Calu3 (cell line): ENCODE results near the gene SH2D3A. TPM values are rescaled to one million over a fixed set of nuclear protein-coding genes. Genes with fewer than 3 reads are reported as not detected.
A peak's percentile ranks its signal among the peaks of the same experiment; 100 is the strongest.

Source experiments
- BruUV-seq: library from RNA; stranded (reverse); fragments of 400-500 nt; replicated peaks from 2 replicates; lab custom pipeline; 2021; lab: Mats Ljungman, UMichigan
- CTCF ChIA-PET: fragments of 300-600 bp; sonication (Branson Sonifier 250); formaldehyde crosslinking; loops from one replicate; lab custom pipeline; 2022; ENCODE audit warnings: antibody characterized with exemption; lab: Charles Lee
- DNase-seq: peaks from one replicate; pipeline ENCODE4 v3.0.0; 2022
- H3K27ac Mint-ChIP-seq: one replicate; pipeline ENCODE4 v1.8.0; 2022; ENCODE audit warnings: mixed read lengths; ENCODE audit not compliant: unreplicated experiment
- H3K27me3 Mint-ChIP-seq: one replicate; pipeline ENCODE4 v1.8.0; 2022; ENCODE audit warnings: mixed read lengths; ENCODE audit not compliant: unreplicated experiment
- H3K36me3 Mint-ChIP-seq: one replicate; pipeline ENCODE4 v1.8.0; 2022; ENCODE audit warnings: mild to moderate bottlenecking, moderate library complexity, mixed read lengths; ENCODE audit not compliant: insufficient read depth, unreplicated experiment
- H3K4me1 Mint-ChIP-seq: one replicate; pipeline ENCODE4 v1.8.0; 2022; ENCODE audit warnings: mild to moderate bottlenecking, low read depth, mixed read lengths; ENCODE audit not compliant: unreplicated experiment
- H3K4me3 Mint-ChIP-seq: one replicate; pipeline ENCODE4 v1.8.0; 2022; ENCODE audit warnings: mild to moderate bottlenecking, low read depth, moderate library complexity, mixed read lengths; ENCODE audit not compliant: unreplicated experiment
- H3K9me3 Mint-ChIP-seq: one replicate; pipeline ENCODE4 v1.8.0; 2022; ENCODE audit warnings: low read depth, mixed read lengths; ENCODE audit not compliant: unreplicated experiment
- intact Hi-C: fragments of 100-400 bp; cut with micrococcal nuclease; formaldehyde crosslinking; loops from one replicate; pipeline ENCODE4 v1.10.0; 2022; ENCODE audit not compliant: unreplicated experiment
- total RNA-seq: library from RNA; stranded (reverse); gene quantifications from 2 replicates; pipeline ENCODE4 v1.2.3, GENCODE V29; 2022
- TF ChIP-seq, protein P1 (sequence below): fragments of 200-600 bp; IDR thresholded peaks from one replicate; pipeline ENCODE4 v1.8.0; 2022; ENCODE audit warnings: antibody characterized with exemption; ENCODE audit not compliant: unreplicated experiment

The SH2D3A gene
- total RNA-seq, 1 experiment from 2014 or later: 64.0 TPM

DNA sequence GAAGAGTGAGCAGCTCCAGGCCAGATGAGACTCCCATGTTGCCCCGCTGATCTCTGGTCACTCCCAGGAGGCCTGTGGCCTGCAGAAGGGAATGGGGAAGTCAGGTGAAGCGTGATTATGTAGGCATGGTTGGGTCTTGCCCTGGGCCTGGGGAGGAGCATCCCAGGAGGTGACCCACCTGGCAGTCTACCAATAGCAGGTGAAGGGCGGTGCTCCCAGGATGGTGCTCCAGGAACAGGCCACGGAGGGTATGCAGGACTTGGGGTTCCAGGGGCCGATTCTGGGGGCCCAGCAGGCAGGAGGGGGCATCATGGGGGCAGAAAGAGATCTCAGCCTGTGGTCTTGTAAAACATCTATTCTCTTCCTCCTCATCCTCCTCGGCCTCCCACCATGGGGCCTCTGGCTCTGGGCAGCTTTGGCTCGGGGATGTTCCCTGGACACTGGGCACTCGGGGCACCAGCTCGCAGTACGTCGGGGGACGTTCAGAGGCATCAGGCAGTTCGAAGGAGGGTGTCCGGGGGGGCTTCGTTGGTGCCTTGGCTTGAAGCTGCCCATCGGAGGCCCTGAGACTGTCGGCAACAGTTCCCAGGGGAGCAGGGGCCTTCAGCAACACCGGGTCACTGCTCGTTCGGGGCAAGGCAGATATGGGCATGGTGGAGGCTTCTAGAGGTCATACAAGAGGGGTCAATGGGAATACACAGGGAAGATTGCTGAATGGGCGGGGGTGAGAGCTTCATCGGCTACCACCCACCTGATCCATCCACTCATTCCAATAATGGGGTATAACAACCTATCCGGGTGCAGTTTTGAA lies 12.4 kb downstream of the SH2D3A start:
- DNase-seq: no peak
- no TSS peak for BruUV-seq
- Mint-ChIP-seq H3K4me3 (peak overlapping the region; percentile 32), H3K27ac (peak overlapping the region; percentile 87), H3K27me3 (no peaks in the 10 kb centered on the region), H3K36me3 (peaks cover 86% of the 10 kb centered on the region), H3K4me1 (peaks cover 9% of the 10 kb centered on the region), H3K9me3 (no peaks in the 10 kb centered on the region)
- intact Hi-C loops: no loop called here
- TF ChIP-seq, protein P1, sequence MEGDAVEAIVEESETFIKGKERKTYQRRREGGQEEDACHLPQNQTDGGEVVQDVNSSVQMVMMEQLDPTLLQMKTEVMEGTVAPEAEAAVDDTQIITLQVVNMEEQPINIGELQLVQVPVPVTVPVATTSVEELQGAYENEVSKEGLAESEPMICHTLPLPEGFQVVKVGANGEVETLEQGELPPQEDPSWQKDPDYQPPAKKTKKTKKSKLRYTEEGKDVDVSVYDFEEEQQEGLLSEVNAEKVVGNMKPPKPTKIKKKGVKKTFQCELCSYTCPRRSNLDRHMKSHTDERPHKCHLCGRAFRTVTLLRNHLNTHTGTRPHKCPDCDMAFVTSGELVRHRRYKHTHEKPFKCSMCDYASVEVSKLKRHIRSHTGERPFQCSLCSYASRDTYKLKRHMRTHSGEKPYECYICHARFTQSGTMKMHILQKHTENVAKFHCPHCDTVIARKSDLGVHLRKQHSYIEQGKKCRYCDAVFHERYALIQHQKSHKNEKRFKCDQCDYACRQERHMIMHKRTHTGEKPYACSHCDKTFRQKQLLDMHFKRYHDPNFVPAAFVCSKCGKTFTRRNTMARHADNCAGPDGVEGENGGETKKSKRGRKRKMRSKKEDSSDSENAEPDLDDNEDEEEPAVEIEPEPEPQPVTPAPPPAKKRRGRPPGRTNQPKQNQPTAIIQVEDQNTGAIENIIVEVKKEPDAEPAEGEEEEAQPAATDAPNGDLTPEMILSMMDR: no peak
- CTCF ChIA-PET: no interaction called here

DNA sequence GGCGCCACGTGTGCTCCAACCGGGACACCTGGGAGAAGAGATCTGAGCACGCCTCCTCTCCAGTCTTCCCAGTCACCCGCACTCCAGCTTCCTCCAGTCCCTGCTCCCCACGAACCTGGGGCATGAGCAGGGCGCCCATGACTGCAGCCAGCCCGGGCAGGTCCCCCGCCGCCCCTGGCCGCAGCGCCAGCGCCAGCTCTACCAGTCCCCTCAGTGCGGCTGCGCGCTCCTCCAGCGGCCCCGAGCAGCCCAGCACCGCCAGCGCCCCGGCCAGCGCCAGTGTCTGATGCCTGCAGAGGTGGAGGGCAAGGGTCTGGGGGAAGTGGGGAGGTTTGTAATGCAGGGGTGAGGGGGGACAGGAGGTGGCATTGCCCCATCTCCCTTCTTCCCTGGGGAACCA lies 13.1 kb downstream of the SH2D3A start:
- H3K4me1 Mint-ChIP-seq: peaks cover 9% of the 10 kb centered on the region
- peak overlapping the region; percentile 32 for H3K4me3 Mint-ChIP-seq
- peak overlapping the region; percentile 87 for H3K27ac Mint-ChIP-seq
- DNase-seq: no peak
- no TSS peak for BruUV-seq
- TF ChIP-seq, protein P1: no peak
- no peaks in the 10 kb centered on the region for H3K9me3 Mint-ChIP-seq
- no peaks in the 10 kb centered on the region for H3K27me3 Mint-ChIP-seq
- intact Hi-C loops: no loop called here
- CTCF ChIA-PET: no interaction called here
- H3K36me3 Mint-ChIP-seq: peaks cover 85% of the 10 kb centered on the region

DNA sequence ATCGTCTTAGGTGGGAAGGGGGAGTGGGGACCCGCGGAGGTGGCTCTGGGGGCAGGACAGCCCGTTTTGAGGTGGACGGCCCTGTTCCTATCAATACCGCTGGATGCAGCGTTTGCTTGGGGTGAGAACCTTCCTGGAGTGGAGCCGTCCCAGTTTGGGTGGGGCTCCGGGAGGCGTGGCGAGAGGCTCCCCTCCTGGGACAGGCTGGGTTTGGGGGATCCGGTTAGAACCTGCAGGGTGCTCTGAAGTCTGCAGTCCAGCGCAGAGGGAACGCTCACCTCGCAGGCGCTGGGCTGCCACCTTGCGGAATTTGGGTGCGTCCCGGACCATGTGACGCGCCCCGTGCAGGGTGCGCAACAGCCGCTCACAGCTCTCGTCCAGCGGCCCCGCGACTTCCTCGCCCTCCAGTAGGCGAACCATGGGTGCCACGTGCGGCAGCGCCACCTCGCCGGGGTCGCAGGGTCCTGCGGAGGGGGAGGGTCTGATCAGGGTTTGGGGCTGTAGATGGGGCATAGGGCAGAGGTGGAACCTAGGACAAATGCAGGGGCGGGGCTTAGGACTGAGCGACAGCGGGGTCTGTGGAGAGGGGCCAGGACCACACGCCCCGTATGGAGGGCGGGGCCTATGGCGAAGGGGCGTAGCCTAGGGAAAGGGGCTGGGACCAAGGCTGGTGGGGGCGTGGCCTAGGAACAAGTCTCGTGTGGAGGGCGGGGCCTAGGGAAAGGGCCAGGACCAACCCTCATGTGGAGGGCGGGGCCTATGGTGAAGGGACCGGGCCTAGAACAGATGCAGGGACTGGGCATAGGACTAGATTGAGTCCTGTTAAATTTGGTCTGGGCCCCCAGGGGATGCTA lies 13.8 kb downstream of the SH2D3A start:
- intact Hi-C loops: no loop called here
- DNase-seq: peak; percentile 72
- no peaks in the 10 kb centered on the region for H3K9me3 Mint-ChIP-seq
- CTCF ChIA-PET: no interaction called here
- peaks cover 9% of the 10 kb centered on the region for H3K4me1 Mint-ChIP-seq
- peak overlapping the region; percentile 50 for H3K4me3 Mint-ChIP-seq
- H3K27ac Mint-ChIP-seq: peak overlapping the region; percentile 77
- H3K27me3 Mint-ChIP-seq: no peaks in the 10 kb centered on the region
- peaks cover 83% of the 10 kb centered on the region for H3K36me3 Mint-ChIP-seq
- TF ChIP-seq, protein P1: no peak
- no TSS peak for BruUV-seq

DNA sequence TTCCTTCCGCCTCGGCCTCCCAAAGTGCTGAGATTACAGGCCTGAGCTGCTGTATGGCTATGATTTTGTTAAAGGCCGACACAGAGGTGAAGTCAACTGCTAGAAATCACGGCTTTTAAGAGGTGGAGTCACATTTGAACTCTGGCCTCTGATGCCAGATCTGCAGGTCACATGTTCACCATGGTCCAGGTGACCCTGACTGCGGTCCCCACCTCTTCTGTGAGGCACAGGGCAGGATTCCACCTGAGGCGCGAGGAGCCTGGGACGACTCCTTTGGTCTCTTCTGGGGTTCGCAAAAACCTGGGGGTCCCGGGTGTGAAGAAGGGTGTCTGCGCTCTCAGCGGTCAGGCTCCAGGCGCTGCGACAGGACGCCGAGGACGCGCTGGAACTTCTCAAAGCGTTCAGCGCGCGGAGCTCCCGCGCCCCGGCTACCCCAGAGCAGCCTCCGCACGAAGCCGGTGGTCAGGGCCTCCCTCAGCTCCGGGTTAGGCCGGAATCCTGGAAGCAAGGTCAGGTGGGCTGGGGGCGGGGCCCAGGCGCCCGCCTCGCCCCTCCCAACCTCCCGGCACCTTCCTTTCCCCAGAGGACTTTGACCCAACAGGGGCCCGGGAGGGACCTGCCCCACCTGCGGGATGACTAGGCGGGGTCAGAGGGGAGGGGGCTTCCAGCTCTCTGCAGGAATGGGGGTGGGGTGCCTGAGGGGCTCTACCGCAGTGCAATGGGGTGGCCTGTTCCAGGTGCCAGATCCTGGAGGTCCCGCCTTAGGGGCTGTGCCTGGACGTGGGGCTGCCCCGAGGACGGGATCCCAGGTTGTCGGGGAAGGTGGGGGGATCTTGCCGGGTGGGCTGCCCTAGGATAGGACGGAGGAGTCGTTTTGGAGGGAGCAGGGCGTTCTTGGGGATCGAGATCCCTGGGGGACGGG lies 14.7 kb downstream of the SH2D3A start:
- TF ChIP-seq, protein P1: no peak
- peak overlapping the region; percentile 50 for H3K4me3 Mint-ChIP-seq
- H3K9me3 Mint-ChIP-seq: no peaks in the 10 kb centered on the region
- peak; percentile 28 for DNase-seq
- H3K4me1 Mint-ChIP-seq: peaks cover 9% of the 10 kb centered on the region
- no peaks in the 10 kb centered on the region for H3K27me3 Mint-ChIP-seq
- intact Hi-C loops: no loop called here
- TSS peak; percentile 13 for BruUV-seq
- H3K36me3 Mint-ChIP-seq: peaks cover 83% of the 10 kb centered on the region
- CTCF ChIA-PET: no interaction called here
- peak overlapping the region; percentile 77 for H3K27ac Mint-ChIP-seq
